Globus pallidus (tissue), 1 donor: ENCODE results near the gene SLC49A3.
"Not testable (repeated sequence)": the region's sequence is repeated elsewhere in the genome, so short reads cannot be mapped to it uniquely, and the experiment has no call there.

Experiments used
- DNase-seq: peaks from one replicate; pipeline ENCODE4 v3.0.0-alpha.2; 2015; ENCODE audit warnings: low spot score

The SLC49A3 gene

GRCh38 chr4:653080-653821 is 35.7 kb downstream of the SLC49A3 start:
- peak; percentile 65 for DNase-seq

- DNase-seq, result no peak
These were observed 36.9 kb downstream of the SLC49A3 start for GRCh38 chr4:651884-652642.

- peak; percentile 91 for DNase-seq
These were observed 37.7 kb downstream of the SLC49A3 start for GRCh38 chr4:650951-651883.

GRCh38 chr4:650461-650860 is 38.5 kb downstream of the SLC49A3 start:
- no peak for DNase-seq

GRCh38 chr4:649751-650310 is 39.1 kb downstream of the SLC49A3 start:
- DNase-seq, result no peak

GRCh38 chr4:649293-649625 is 39.7 kb downstream of the SLC49A3 start:
- DNase-seq, result no peak

GRCh38 chr4:648579-649292 is 40.2 kb downstream of the SLC49A3 start:
- no peak for DNase-seq

- DNase-seq, result no peak
These were observed 41.5 kb downstream of the SLC49A3 start for GRCh38 chr4:647481-647880.

- DNase-seq, result no peak
These were observed 42.5 kb downstream of the SLC49A3 start for GRCh38 chr4:646460-646859.

GRCh38 chr4:642366-642765 is 46.6 kb downstream of the SLC49A3 start:
- not testable (repeated sequence) for DNase-seq

- DNase-seq, result no peak
These were observed 51.2 kb downstream of the SLC49A3 start for GRCh38 chr4:637536-638280.

- no peak for DNase-seq
These were observed 52.3 kb downstream of the SLC49A3 start for GRCh38 chr4:636628-637159.

GRCh38 chr4:635851-636627 is 52.9 kb downstream of the SLC49A3 start:
- no peak for DNase-seq

- DNase-seq, result not testable (repeated sequence)
These were observed 53.7 kb downstream of the SLC49A3 start for GRCh38 chr4:635066-635835.

GRCh38 chr4:634599-634985 is 54.4 kb downstream of the SLC49A3 start:
- no peak for DNase-seq

- no peak for DNase-seq
These were observed 54.9 kb downstream of the SLC49A3 start for GRCh38 chr4:633976-634598.

- no peak for DNase-seq
These were observed 55.5 kb downstream of the SLC49A3 start for GRCh38 chr4:633406-633805.

- DNase-seq, result no peak
These were observed 56.0 kb downstream of the SLC49A3 start for GRCh38 chr4:632926-633325.
